HEK293 (cell line): Measurements from ENCODE around the gene KBTBD13.

Source experiments
- CTCF ChIA-PET: fragments of 350-600 bp; formaldehyde crosslinking; extraction: SDS; loops from one replicate; lab custom pipeline; 2021; ENCODE audit warnings: antibody characterized with exemption; lab: Yijun Ruan, JAX
- POLR2A ChIA-PET: fragments of 300-600 bp; formaldehyde crosslinking; extraction: SDS; loops from one replicate; lab custom pipeline; 2020; ENCODE audit warnings: antibody characterized with exemption, inconsistent platforms; lab: Yijun Ruan, JAX
- H3K27ac ChIP-seq: fragments of 200-500 bp; sonication (Bioruptor generic); 2 replicates; pipeline ENCODE4 v1.5.1; 2014; ENCODE audit warnings: low read depth, low read length, control low read depth, inconsistent platforms; ENCODE audit errors: extremely low read depth
- H3K36me3 ChIP-seq, 2 experiments: fragments of 200-500 bp in 1 of 2; sonication (Bioruptor generic) in 1 of 2; 1 replicate in 1 of 2; 2 replicates in 1 of 2; pipeline ENCODE4 v1.5.1; 2014 to 2017; ENCODE audit warnings: inconsistent platforms in 2 of 2, low read length in 2 of 2; ENCODE audit not compliant: control insufficient read depth in 2 of 2, insufficient read depth in 1 of 2
- H3K4me1 ChIP-seq: fragments of 200-500 bp; sonication (Bioruptor generic); 2 replicates; pipeline ENCODE4 v1.5.1; 2014; ENCODE audit warnings: mild to moderate bottlenecking, low read length, inconsistent platforms; ENCODE audit not compliant: control insufficient read depth, insufficient read depth
- H3K4me3 ChIP-seq: 2 replicates; pipeline ENCODE4 v1.5.1; 2011; ENCODE audit warnings: low read depth, mild to moderate bottlenecking, control low read depth, low read length, moderate library complexity
- H3K9me3 ChIP-seq: fragments of 200-500 bp; sonication (Bioruptor generic); 2 replicates; pipeline ENCODE4 v1.5.1; 2014; ENCODE audit warnings: low read depth, low read length, inconsistent platforms; ENCODE audit not compliant: control insufficient read depth, insufficient read depth
- GFI1B ChIP-seq: fragments of 450-650 bp; formaldehyde crosslinking; IDR thresholded peaks from 2 replicates; pipeline ENCODE4 v1.5.1; 2016; ENCODE audit warnings: missing biosample characterization, missing genetic modification characterization
- GLI2 ChIP-seq: fragments of 450-650 bp; formaldehyde crosslinking; IDR thresholded peaks from 2 replicates; pipeline ENCODE4; 2017; ENCODE audit warnings: missing biosample characterization, missing genetic modification characterization, low read depth, borderline replicate concordance
- GLIS1 ChIP-seq: fragments of 450-650 bp; formaldehyde crosslinking; IDR thresholded peaks from 2 replicates; pipeline ENCODE4 v1.5.1; 2016; ENCODE audit warnings: missing biosample characterization, missing genetic modification characterization
- INSM2 ChIP-seq: fragments of 450-650 bp; formaldehyde crosslinking; IDR thresholded peaks from 2 replicates; pipeline ENCODE4 v1.5.1; 2016; ENCODE audit warnings: missing biosample characterization, missing genetic modification characterization
- SALL2 ChIP-seq: fragments of 450-650 bp; formaldehyde crosslinking; IDR thresholded peaks from 2 replicates; pipeline ENCODE4 v1.5.0; 2017; ENCODE audit warnings: missing biosample characterization, mild to moderate bottlenecking, missing genetic modification characterization, borderline replicate concordance
- SCRT2 ChIP-seq: fragments of 450-650 bp; formaldehyde crosslinking; IDR thresholded peaks from 2 replicates; pipeline ENCODE4 v1.5.1; 2016; ENCODE audit warnings: missing biosample characterization, missing genetic modification characterization
- TRIM28 ChIP-seq: IDR thresholded peaks from 2 replicates; pipeline ENCODE4 v1.6.1; 2011; ENCODE audit warnings: low read length, control low read depth, borderline replicate concordance
- ZEB2 ChIP-seq: fragments of 450-650 bp; formaldehyde crosslinking; IDR thresholded peaks from 2 replicates; pipeline ENCODE4 v1.5.1; 2016; ENCODE audit warnings: missing biosample characterization, missing genetic modification characterization
- ZFP69B ChIP-seq: fragments of 450-650 bp; formaldehyde crosslinking; IDR thresholded peaks from 2 replicates; pipeline ENCODE4 v1.5.1; 2016; ENCODE audit warnings: missing biosample characterization, missing genetic modification characterization
- ZNF169 ChIP-seq: fragments of 450-650 bp; formaldehyde crosslinking; IDR thresholded peaks from 2 replicates; pipeline ENCODE4 v1.5.1; 2016; ENCODE audit warnings: missing biosample characterization, missing genetic modification characterization
- ZNF175 ChIP-seq: fragments of 450-650 bp; formaldehyde crosslinking; IDR thresholded peaks from 2 replicates; pipeline ENCODE4 v1.5.1; 2016; ENCODE audit warnings: missing biosample characterization, missing genetic modification characterization
- ZNF202 ChIP-seq: fragments of 450-650 bp; formaldehyde crosslinking; IDR thresholded peaks from 2 replicates; pipeline ENCODE4 v1.5.1; 2016; ENCODE audit warnings: missing biosample characterization, missing genetic modification characterization, borderline replicate concordance
- ZNF211 ChIP-seq: fragments of 450-650 bp; formaldehyde crosslinking; IDR thresholded peaks from 2 replicates; pipeline ENCODE4 v1.5.1; 2016; ENCODE audit warnings: low read depth, missing biosample characterization, missing genetic modification characterization
- ZNF302 ChIP-seq: fragments of 450-650 bp; formaldehyde crosslinking; IDR thresholded peaks from 2 replicates; pipeline ENCODE4 v1.5.1; 2016; ENCODE audit warnings: missing biosample characterization, missing genetic modification characterization, low read depth
- ZNF529 ChIP-seq: fragments of 450-650 bp; formaldehyde crosslinking; IDR thresholded peaks from 2 replicates; pipeline ENCODE4 v1.5.1; 2017; ENCODE audit warnings: missing genetic modification characterization, missing biosample characterization; ENCODE audit not compliant: insufficient replicate concordance
- ZNF530 ChIP-seq: fragments of 450-650 bp; formaldehyde crosslinking; IDR thresholded peaks from 2 replicates; pipeline ENCODE4 v1.5.1; 2016; ENCODE audit warnings: low read depth, missing biosample characterization, missing genetic modification characterization
- ZNF707 ChIP-seq: fragments of 450-650 bp; formaldehyde crosslinking; IDR thresholded peaks from 2 replicates; pipeline ENCODE4 v1.5.1; 2016; ENCODE audit warnings: missing biosample characterization, missing genetic modification characterization
- ZNF777 ChIP-seq: fragments of 450-650 bp; formaldehyde crosslinking; IDR thresholded peaks from 2 replicates; pipeline ENCODE4 v1.5.1; 2017; ENCODE audit warnings: missing biosample characterization, missing genetic modification characterization, borderline replicate concordance
- ZNF843 ChIP-seq: fragments of 450-650 bp; formaldehyde crosslinking; IDR thresholded peaks from 2 replicates; pipeline ENCODE4 v1.5.1; 2016; ENCODE audit warnings: missing biosample characterization, missing genetic modification characterization
- ZSCAN30 ChIP-seq: fragments of 450-650 bp; IDR thresholded peaks from 2 replicates; pipeline ENCODE4 v1.5.1; 2018; ENCODE audit warnings: missing biosample characterization, mild to moderate bottlenecking, missing genetic modification characterization, moderate library complexity
- TF ChIP-seq, protein P1 (sequence below): fragments of 450-650 bp; formaldehyde crosslinking; IDR thresholded peaks from 2 replicates; pipeline ENCODE4 v1.5.1; 2016; ENCODE audit warnings: missing biosample characterization, missing genetic modification characterization
- TF ChIP-seq, protein P2 (sequence below): fragments of 450-650 bp; formaldehyde crosslinking; IDR thresholded peaks from 2 replicates; pipeline ENCODE4 v1.5.1; 2016; ENCODE audit warnings: missing biosample characterization, missing genetic modification characterization

Gene KBTBD13

DNA sequence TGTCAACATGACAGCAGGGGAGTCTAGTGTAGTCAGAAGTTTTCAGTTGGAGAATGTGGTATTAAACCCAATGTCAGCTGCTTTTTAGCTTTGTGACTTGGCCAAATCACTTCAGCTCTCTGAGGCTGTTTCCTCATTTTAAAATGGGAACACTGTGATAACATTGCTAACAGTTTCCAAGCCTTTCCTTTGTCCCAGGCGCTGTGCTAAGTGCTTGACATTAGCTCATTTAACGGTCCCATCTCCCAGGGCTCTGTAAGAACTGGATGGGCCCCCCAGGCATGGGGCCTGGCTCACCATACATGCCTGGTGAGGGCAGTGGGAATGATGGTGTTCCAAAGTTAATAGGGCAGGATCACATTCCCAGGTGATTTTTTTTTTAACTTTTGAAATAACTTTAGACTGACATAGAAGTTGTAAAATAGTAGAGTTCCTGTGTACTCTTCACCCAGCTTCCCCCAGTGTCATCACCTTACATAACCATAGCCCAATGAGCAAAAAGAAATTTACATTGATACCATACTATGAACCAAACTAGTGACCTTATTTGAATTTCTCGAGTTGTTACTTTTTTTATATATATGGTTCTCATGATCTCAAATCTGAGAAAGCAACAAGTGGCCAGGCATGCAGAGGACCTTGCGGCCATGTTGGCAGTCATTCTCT lies 16.5 kb upstream of the KBTBD13 start:
- 0 out of 2 replicates have a peak, but pooled peaks have one; percentile 32 for TF ChIP-seq SCRT2 (tag by site-specific recombination)
- TF ChIP-seq ZNF529: peak; percentile 99
- no peak for TF ChIP-seq TRIM28
- TF ChIP-seq, protein P1, sequence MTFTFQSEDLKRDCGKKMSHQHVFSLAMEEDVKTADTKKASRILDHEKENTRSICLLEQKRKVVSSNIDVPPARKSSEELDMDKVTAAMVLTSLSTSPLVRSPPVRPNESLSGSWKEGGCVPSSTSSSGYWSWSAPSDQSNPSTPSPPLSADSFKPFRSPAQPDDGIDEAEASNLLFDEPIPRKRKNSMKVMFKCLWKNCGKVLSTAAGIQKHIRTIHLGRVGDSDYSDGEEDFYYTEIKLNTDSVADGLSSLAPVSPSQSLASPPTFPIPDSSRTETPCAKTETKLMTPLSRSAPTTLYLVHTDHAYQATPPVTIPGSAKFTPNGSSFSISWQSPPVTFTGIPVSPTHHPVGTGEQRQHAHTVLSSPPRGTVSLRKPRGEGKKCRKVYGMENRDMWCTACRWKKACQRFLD (tag by site-specific recombination): no peak
- POLR2A ChIA-PET: no interaction called here
- H3K4me3 ChIP-seq: no peak overlapping the region
- CTCF ChIA-PET: interaction anchor here (0.7 to 1.8 kb wide), 3 partner anchors 19 to 375 kb away, joined by 3 to 7 read pairs (median 4); no protein-coding TSS in a partner anchor
- no peaks in the 10 kb centered on the region for H3K9me3 ChIP-seq
- H3K36me3 ChIP-seq: no peaks in the 10 kb centered on the region
- no peaks in the 10 kb centered on the region for H3K4me1 ChIP-seq
- H3K27ac ChIP-seq: no peak overlapping the region

DNA sequence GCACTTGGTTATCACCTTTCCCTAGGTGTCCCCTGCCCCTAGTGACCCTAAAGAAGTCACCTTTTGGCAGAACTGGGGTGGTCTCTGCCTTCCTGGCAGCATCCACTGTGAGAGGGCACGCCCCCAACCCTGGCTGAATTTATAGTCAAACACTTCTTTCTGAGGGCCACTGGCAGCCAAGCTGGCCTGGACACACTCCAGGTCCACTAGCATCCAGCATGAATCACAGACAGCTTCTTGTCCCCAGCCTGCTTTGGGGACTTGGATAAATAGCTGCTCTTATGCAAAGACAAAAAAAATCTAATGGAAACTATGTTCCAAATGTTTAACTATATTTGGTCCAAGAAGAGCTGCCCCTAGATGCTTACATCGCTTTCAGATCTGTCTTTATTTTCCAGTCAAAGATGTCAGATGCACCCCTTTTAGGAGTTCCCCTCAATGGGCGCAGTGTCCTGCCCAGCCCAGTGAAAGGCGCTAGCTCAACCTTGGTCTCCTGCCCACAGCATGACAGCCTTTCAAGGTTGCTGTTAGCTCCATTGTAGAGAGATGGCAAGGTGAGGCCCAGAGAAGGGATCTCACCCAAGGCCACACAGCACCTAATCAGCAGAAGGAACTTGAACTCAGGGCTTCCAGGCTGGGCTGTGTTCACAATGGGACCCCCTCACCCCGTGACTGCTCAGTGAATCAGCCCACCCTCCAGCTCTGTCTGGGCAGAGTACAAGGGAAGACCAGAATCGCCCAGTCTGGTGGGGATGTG lies 15.7 kb upstream of the KBTBD13 start:
- H3K9me3 ChIP-seq: no peaks in the 10 kb centered on the region
- POLR2A ChIA-PET: no interaction called here
- CTCF ChIA-PET: interaction anchor here (0.6 to 1.0 kb wide), 3 partner anchors 63 to 210 kb away, joined by 3 to 4 read pairs (median 3); no protein-coding TSS in a partner anchor
- no peaks in the 10 kb centered on the region for H3K36me3 ChIP-seq
- TF ChIP-seq INSM2 (no peak), GLIS1 (tag by site-specific recombination) (no peak), ZNF302 (tag by site-specific recombination) (no peak), SALL2 (tag by site-specific recombination) (no peak), ZNF169 (tag by site-specific recombination) (no peak), ZNF211 (no peak), ZFP69B (tag by site-specific recombination) (no peak), ZNF202 (tag by site-specific recombination) (no peak), ZNF175 (tag by site-specific recombination) (no peak), TRIM28 (no peak), ZNF843 (tag by site-specific recombination) (no peak), ZNF707 (tag by site-specific recombination) (no peak), GFI1B (tag by site-specific recombination) (no peak), ZNF777 (no peak), GLI2 (no peak), SCRT2 (tag by site-specific recombination) (no peak), ZNF530 (tag by site-specific recombination) (no peak), ZSCAN30 (tag by site-specific recombination) (no peak), ZEB2 (tag by site-specific recombination) (no peak)
- TF ChIP-seq, protein P2, sequence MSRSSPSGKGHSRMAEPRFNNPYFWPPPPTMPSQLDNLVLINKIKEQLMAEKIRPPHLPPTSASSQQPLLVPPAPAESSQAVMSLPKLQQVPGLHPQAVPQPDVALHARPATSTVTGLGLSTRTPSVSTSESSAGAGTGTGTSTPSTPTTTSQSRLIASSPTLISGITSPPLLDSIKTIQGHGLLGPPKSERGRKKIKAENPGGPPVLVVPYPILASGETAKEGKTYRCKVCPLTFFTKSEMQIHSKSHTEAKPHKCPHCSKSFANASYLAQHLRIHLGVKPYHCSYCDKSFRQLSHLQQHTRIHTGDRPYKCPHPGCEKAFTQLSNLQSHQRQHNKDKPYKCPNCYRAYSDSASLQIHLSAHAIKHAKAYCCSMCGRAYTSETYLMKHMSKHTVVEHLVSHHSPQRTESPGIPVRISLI: no peak
- H3K4me1 ChIP-seq: no peaks in the 10 kb centered on the region
- H3K4me3 ChIP-seq: no peak overlapping the region
- no peak overlapping the region for H3K27ac ChIP-seq
